Psoas muscle (tissue), 8 donors: ENCODE measurements around the gene USP49. TPM values are rescaled to one million over a fixed set of nuclear protein-coding genes. Genes with fewer than 3 reads are reported as not detected.

Source experiments
- ATAC-seq, 4 donors: fragments of 200-7000 bp; cut with Tn5 transposase; one replicate each; pipeline ENCODE4 v1.9.1; 2020; ENCODE audit warnings: moderate library complexity in 3 of 4, mild to moderate bottlenecking in 2 of 4
- DNase-seq, 2 donors: peaks; one replicate each; pipeline ENCODE4 v3.0.0-alpha.2; 2020
- H3K27ac ChIP-seq: fragments of 200-600 bp; one replicate; pipeline ENCODE4 v1.8.0; 2022
- H3K27me3 ChIP-seq, 3 donors: fragments of 200-600 bp in 1 of 3; one replicate each; pipeline versions ENCODE4 v1.6.1 to v1.8.0; 2013 to 2022; ENCODE audit warnings: low read length in 2 of 3, mild to moderate bottlenecking in 2 of 3, moderate library complexity in 1 of 3; ENCODE audit not compliant: insufficient read depth in 3 of 3
- H3K36me3 ChIP-seq, 2 donors: fragments of 200-600 bp in 1 of 2; one replicate each; pipeline versions ENCODE4 v1.6.1 to v1.8.0; 2013 to 2022; ENCODE audit warnings: low read depth in 1 of 2, mild to moderate bottlenecking in 1 of 2, moderate library complexity in 1 of 2; ENCODE audit not compliant: insufficient read depth in 1 of 2
- H3K4me1 ChIP-seq: fragments of 200-600 bp; one replicate; pipeline ENCODE4 v1.8.0; 2022
- H3K4me3 ChIP-seq: fragments of 200-600 bp; one replicate; pipeline ENCODE4 v1.8.0; 2022; ENCODE audit warnings: mild to moderate bottlenecking
- H3K9me3 ChIP-seq: fragments of 200-600 bp; one replicate; pipeline ENCODE4 v1.8.0; 2022
- WGBS, 3 donors: extraction: QIAGEN DNeasy Blood & Tissue Kit; methylation state at CpG; one replicate each; pipeline versions ENCODE4 v1.1.6 to v1.1.7; 2013; 5-methylcytosine and 5-hydroxymethylcytosine counted together
- intact Hi-C, 2 donors: fragments of 100-400 bp; cut with DNase I; formaldehyde crosslinking; loops; one replicate each; pipeline versions ENCODE4 v1.11.0 to v1.14.2; 2022
- polyA plus RNA-seq, 3 donors: library from polyadenylated mRNA; stranded (reverse); fragments of 200-250 nt; gene quantifications; one replicate each; pipeline ENCODE4 v1.2.3, GENCODE V29; 2013
- total RNA-seq, 4 donors: library from RNA; stranded (reverse); fragmentation: NEBNext Ultra II Directional in 2 of 4; extraction: Animal tissue kit (Norgen Biotek cat#: 25700) in 2 of 4; gene quantifications; one replicate each; pipeline versions ENCODE4 v1.2.1 to v1.2.4, GENCODE V29; 2021 to 2023
- TF ChIP-seq, protein P1 (sequence below): fragments of 200-600 bp; IDR thresholded peaks from one replicate; pipeline ENCODE4 v1.8.0; 2022; ENCODE audit warnings: antibody characterized with exemption
- donor health status: healthy with polysubstance abuse.
- donor health status: DM: no; HTN: no; CAD: no; lungs with moderate emphysema.
- donor health status: Bipolar disorder and iron deficiency.
- donor health status: healthy.
- donor health status: DM: yes; HTN: yes; CAD: no.
- donor health status: DM: no; HTN: no; CAD: no.
- donor health status: DM: no; HTN: no; CAD: no.
- donor health status: DM: yes; HTN: yes; CAD: no.

Gene USP49
- total and polyA plus RNA-seq, 7 donors: 0.38 to 1.6 (median 0.84) TPM

DNA sequence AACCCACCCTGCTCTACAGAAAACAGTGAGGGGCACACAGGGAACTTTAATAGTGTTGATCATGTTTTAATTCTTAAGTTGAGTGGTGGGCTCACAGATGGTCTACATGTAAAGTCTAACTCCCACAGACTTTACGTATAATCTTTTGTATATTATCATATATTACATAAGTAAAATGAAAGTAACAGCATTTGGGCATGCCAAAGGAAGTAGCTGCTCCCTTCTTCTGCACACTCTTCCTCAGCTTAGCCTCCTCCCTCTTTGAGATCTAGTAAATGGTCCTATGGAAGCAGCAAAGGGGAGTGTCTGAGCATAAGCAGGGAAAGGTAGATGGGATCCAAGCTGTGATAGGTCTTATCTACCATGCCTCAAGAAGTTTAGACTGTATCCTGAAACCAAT is 14.6 kb upstream of the USP49 start:
- intact Hi-C loops: no loop called here

DNA sequence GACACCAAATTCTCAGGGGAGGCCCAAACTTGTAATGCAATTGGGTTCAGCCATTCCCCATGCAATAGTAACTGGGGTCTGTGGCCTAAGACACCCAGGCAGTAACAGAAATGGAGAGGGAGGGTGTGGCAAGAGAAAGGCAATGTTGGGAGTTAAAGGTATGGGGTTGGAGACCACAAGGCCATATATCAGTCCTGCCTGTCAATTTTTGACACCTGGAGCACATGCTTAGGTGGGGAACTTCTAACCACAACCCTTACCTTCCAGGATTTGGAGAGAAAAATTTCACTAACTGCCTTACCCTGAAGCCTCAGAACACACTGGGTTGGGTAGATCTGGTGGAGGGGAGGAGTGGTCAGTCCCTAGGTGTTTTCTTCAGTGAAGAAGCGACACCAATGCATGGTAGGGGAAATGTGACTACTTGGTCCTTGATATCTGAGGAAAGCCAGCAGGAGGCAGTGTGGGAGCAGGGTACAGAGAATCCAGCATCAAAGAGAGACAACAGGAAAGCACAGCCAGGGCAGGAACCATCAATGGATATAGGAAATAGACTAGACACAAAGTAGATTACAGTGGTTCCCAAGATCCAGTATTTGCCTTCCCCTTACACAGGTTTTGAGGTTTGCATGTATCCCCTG is 6.8 kb upstream of the USP49 start:
- WGBS, 3 donors: 96 to 97% (median 96%) methylated on average over 1 of the region's 1 CpG
- ATAC-seq: no peak
- no peaks in the 10 kb centered on the region for H3K4me1 ChIP-seq
- no peaks in the 10 kb centered on the region for H3K9me3 ChIP-seq
- H3K36me3 ChIP-seq: peaks cover 5 to 40% of the 10 kb centered on the region in 2 donors
- TF ChIP-seq, protein P1, sequence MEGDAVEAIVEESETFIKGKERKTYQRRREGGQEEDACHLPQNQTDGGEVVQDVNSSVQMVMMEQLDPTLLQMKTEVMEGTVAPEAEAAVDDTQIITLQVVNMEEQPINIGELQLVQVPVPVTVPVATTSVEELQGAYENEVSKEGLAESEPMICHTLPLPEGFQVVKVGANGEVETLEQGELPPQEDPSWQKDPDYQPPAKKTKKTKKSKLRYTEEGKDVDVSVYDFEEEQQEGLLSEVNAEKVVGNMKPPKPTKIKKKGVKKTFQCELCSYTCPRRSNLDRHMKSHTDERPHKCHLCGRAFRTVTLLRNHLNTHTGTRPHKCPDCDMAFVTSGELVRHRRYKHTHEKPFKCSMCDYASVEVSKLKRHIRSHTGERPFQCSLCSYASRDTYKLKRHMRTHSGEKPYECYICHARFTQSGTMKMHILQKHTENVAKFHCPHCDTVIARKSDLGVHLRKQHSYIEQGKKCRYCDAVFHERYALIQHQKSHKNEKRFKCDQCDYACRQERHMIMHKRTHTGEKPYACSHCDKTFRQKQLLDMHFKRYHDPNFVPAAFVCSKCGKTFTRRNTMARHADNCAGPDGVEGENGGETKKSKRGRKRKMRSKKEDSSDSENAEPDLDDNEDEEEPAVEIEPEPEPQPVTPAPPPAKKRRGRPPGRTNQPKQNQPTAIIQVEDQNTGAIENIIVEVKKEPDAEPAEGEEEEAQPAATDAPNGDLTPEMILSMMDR: peak; percentile 11
- intact Hi-C loops: no loop called here
- H3K27me3 ChIP-seq: no peaks in the 10 kb centered on the region
- H3K4me3 ChIP-seq: no peak overlapping the region
- no peak for DNase-seq
- H3K27ac ChIP-seq: no peak overlapping the region

More for the DNA sequence above, 14.6 kb upstream of the USP49 start:
- Histone ChIP-seq H3K4me1 (no peaks in the 10 kb centered on the region), H3K4me3 (no peak overlapping the region), H3K36me3 (peaks cover 16 to 84% of the 10 kb centered on the region in 2 donors), H3K9me3 (no peaks in the 10 kb centered on the region), H3K27ac (no peak overlapping the region), H3K27me3 (no peaks in the 10 kb centered on the region)
- TF ChIP-seq, protein P1: no peak
- WGBS, 3 donors: 97% methylated on average over 1 of the region's 1 CpG
- ATAC-seq (no peak), DNase-seq (no peak)

- intact Hi-C loops: no loop called here
- peaks cover 0 to 28% of the 10 kb centered on the region in 2 donors for H3K36me3 ChIP-seq
- TF ChIP-seq, protein P1: no peak
- H3K4me3 ChIP-seq: no peak overlapping the region
- no peaks in the 10 kb centered on the region for H3K27me3 ChIP-seq
- WGBS, 3 donors: 77 to 88% (median 79%) methylated on average over 1 of the region's 1 CpG
- H3K9me3 ChIP-seq: no peaks in the 10 kb centered on the region
- H3K27ac ChIP-seq: no peak overlapping the region
- ATAC-seq (no peak), DNase-seq (no peak)
- peaks cover 5% of the 10 kb centered on the region for H3K4me1 ChIP-seq
Observed at GRCh38 chr6:41900861-41901260, 5.7 kb upstream of the USP49 start.

GRCh38 chr6:41896281-41896680 is 1.1 kb upstream of the USP49 start:
- H3K9me3 ChIP-seq: no peaks in the 10 kb centered on the region
- no peak for DNase-seq
- intact Hi-C loops: loop anchor here in 1 of 2 donors (10.0 kb wide), 1 partner anchor 111 kb away; the partner anchor contains the start of genes PRICKLE4 and TOMM6
- peaks cover 16% of the 10 kb centered on the region for H3K4me1 ChIP-seq
- no peaks in the 10 kb centered on the region for H3K36me3 ChIP-seq
- TF ChIP-seq, protein P1: no peak
- no peak overlapping the region for H3K27ac ChIP-seq
- ATAC-seq: no peak
- peak overlapping the region; percentile 81 for H3K4me3 ChIP-seq
- 62 to 78% (median 65%) methylated on average over 3 of the region's 3 CpGs for WGBS, 3 donors
- H3K27me3 ChIP-seq: no peaks in the 10 kb centered on the region
